ENCODE data around the gene PLA2G3. TPM values are rescaled to one million over a fixed set of nuclear protein-coding genes. Genes with fewer than 3 reads are reported as not detected.
A peak's percentile ranks its signal among the peaks of the same experiment; 100 is the strongest.

PLA2G3 gene
- total RNA-seq, 1 experiment from 2014 or later, result 21.5 TPM

DNA sequence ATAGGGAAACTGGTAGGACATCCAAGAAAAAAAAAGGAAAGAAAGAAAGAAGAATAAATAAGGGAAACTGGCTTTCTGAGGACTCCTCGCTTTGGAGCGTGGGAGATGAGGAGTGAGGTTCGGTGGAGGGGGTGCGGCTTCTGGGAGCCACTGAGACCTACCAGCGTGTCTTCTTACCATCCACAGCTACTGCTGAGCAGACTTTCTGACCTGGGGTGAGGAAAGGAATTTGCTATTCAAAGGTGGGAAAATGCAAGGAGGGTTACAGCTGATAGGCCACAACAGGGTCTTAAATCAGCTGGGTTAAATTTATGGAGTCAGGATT lies 32.5 kb downstream of the PLA2G3 start:
- intact Hi-C loops (cut with micrococcal nuclease; ENCODE audit: unreplicated experiment), result loop anchor here (1.0 to 5.0 kb wide), 3 partner anchors 41 to 184 kb away; partner anchors contain the start of gene PIK3IP1
- Histone ChIP-seq H3K36me3 (ENCODE audit: insufficient read depth, low read length, poor library complexity, severe bottlenecking) (no peaks in the 10 kb centered on the region), H3K9me3 (ENCODE audit: low read depth, low read length, poor library complexity, severe bottlenecking) (no peaks in the 10 kb centered on the region), H3K4me3 (ENCODE audit: low read depth, low read length, poor library complexity, severe bottlenecking) (peak overlapping the region; percentile 57), H3K4me1 (ENCODE audit: insufficient read depth, low read length, poor library complexity, severe bottlenecking) (peaks cover 4% of the 10 kb centered on the region), H3K27me3 (replicated peaks; ENCODE audit: insufficient read depth, low read depth, low read length, poor library complexity) (no peaks in the 10 kb centered on the region), H3K27ac (ENCODE audit: low read depth, low read length, poor library complexity, severe bottlenecking) (peak overlapping the region; percentile 14)
- POLR2A ChIA-PET (ENCODE audit: low non-redundant PET), result no interaction called here
- BruUV-seq (replicated peaks), result no TSS peak
- TF ChIP-seq EZH2 (IDR thresholded peaks at IDR 0.05; ENCODE audit: borderline replicate concordance, low read depth, low read length, poor library complexity, severe bottlenecking) (no peak), CTCF (conservative IDR thresholded peaks at IDR 0.05; ENCODE audit: low read depth, low read length) (no peak)
- DNase-seq (ENCODE audit: low spot score), result no peak
- CTCF ChIA-PET, result interaction anchor here (0.7 to 1.9 kb wide), 5 partner anchors 14 to 163 kb away, joined by 3 to 8 read pairs (median 5); no protein-coding TSS in a partner anchor

GRCh38 chr22:31107178-31107893 lies 33.0 kb downstream of the PLA2G3 start, which contains the start of gene SELENOM:
Gene SELENOM (minus strand): TSS chr22:31107568. CDS start chr22:31107505, 63 bp downstream.
- Histone ChIP-seq H3K9me3 (ENCODE audit: low read depth, low read length, poor library complexity, severe bottlenecking) (no peaks in the 10 kb centered on the region), H3K27me3 (replicated peaks; ENCODE audit: insufficient read depth, low read depth, low read length, poor library complexity) (no peaks in the 10 kb centered on the region), H3K4me3 (ENCODE audit: low read depth, low read length, poor library complexity, severe bottlenecking) (peak within 1 kb of the TSS; percentile 57), H3K4me1 (ENCODE audit: insufficient read depth, low read length, poor library complexity, severe bottlenecking) (peaks cover 4% of the 10 kb centered on the region), H3K36me3 (ENCODE audit: insufficient read depth, low read length, poor library complexity, severe bottlenecking) (no peaks in the 10 kb centered on the region), H3K27ac (ENCODE audit: low read depth, low read length, poor library complexity, severe bottlenecking) (peak within 1 kb of the TSS; percentile 14)
- no TSS peak for BruUV-seq (replicated peaks)
- CTCF ChIA-PET, result interaction anchor here (0.6 to 1.9 kb wide), 9 partner anchors 13 to 325 kb away, joined by 3 to 8 read pairs (median 4); partner anchors contain the start of gene PLA2G3
- POLR2A ChIA-PET (ENCODE audit: low non-redundant PET), result no interaction called here
- DNase-seq (ENCODE audit: low spot score), result peak; percentile 94
- TF ChIP-seq CTCF (conservative IDR thresholded peaks at IDR 0.05; ENCODE audit: low read depth, low read length), result peak; percentile 98
- no peak for TF ChIP-seq EZH2 (IDR thresholded peaks at IDR 0.05; ENCODE audit: borderline replicate concordance, low read depth, low read length, poor library complexity, severe bottlenecking)
- intact Hi-C loops (cut with micrococcal nuclease; ENCODE audit: unreplicated experiment), result loop anchor here (1.0 to 5.0 kb wide), 3 partner anchors 42 to 185 kb away; partner anchors contain the start of gene PIK3IP1

GRCh38 chr22:31106731-31107177 lies 33.6 kb downstream of the PLA2G3 start:
- DNase-seq (ENCODE audit: low spot score), result no peak
- POLR2A ChIA-PET (ENCODE audit: low non-redundant PET), result no interaction called here
- Histone ChIP-seq H3K4me1 (ENCODE audit: insufficient read depth, low read length, poor library complexity, severe bottlenecking) (peaks cover 4% of the 10 kb centered on the region), H3K9me3 (ENCODE audit: low read depth, low read length, poor library complexity, severe bottlenecking) (no peaks in the 10 kb centered on the region), H3K27ac (ENCODE audit: low read depth, low read length, poor library complexity, severe bottlenecking) (no peak overlapping the region), H3K4me3 (ENCODE audit: low read depth, low read length, poor library complexity, severe bottlenecking) (peak overlapping the region; percentile 57), H3K36me3 (ENCODE audit: insufficient read depth, low read length, poor library complexity, severe bottlenecking) (no peaks in the 10 kb centered on the region), H3K27me3 (replicated peaks; ENCODE audit: insufficient read depth, low read depth, low read length, poor library complexity) (no peaks in the 10 kb centered on the region)
- intact Hi-C loops (cut with micrococcal nuclease; ENCODE audit: unreplicated experiment), result loop anchor here (1.0 to 5.0 kb wide), 3 partner anchors 43 to 186 kb away; partner anchors contain the start of gene PIK3IP1
- CTCF ChIA-PET, result interaction anchor here (0.6 to 1.9 kb wide), 3 partner anchors 13 to 42 kb away, joined by 3 to 8 read pairs (median 4); no protein-coding TSS in a partner anchor
- no TSS peak for BruUV-seq (replicated peaks)
- no peak for TF ChIP-seq CTCF (conservative IDR thresholded peaks at IDR 0.05; ENCODE audit: low read depth, low read length)
- TF ChIP-seq EZH2 (IDR thresholded peaks at IDR 0.05; ENCODE audit: borderline replicate concordance, low read depth, low read length, poor library complexity, severe bottlenecking), result no peak
